SK-N-SH treated with all-trans-retinoic acid at 6 μM for 48 hours (cell line): Measurements from ENCODE around the gene PRKAG1.

Source experiments
- ATAC-seq: fragments of 200-7000 bp; cut with Tn5 transposase; 3 replicates; pipeline ENCODE4 v1.9.1; 2020; ENCODE audit warnings: mild to moderate bottlenecking, moderate library complexity
- BACH2 ChIP-seq: fragments of 250-450 bp; sonication (Bioruptor Pico); IDR thresholded peaks from 2 replicates; pipeline ENCODE4 v1.9.0; 2021; ENCODE audit warnings: mild to moderate bottlenecking, borderline replicate concordance
- CREB5 ChIP-seq: fragments of 250-450 bp; sonication (Bioruptor Pico); IDR thresholded peaks from 2 replicates; pipeline ENCODE4 v1.5.1; 2020; ENCODE audit warnings: low read depth, mild to moderate bottlenecking, moderate library complexity
- CSDC2 ChIP-seq: fragments of 250-450 bp; sonication (Bioruptor Pico); IDR thresholded peaks from 2 replicates; pipeline ENCODE4 v1.5.0; 2020; ENCODE audit warnings: mild to moderate bottlenecking, moderate library complexity
- CSRNP3 ChIP-seq: fragments of 250-450 bp; sonication (Bioruptor Pico); IDR thresholded peaks from 2 replicates; pipeline ENCODE4 v1.5.1; 2021; ENCODE audit warnings: mild to moderate bottlenecking, moderate library complexity
- ESRRG ChIP-seq: fragments of 250-450 bp; sonication (Bioruptor Pico); IDR thresholded peaks from 2 replicates; pipeline ENCODE4 v1.6.1; 2021; ENCODE audit warnings: mild to moderate bottlenecking
- GLIS3 ChIP-seq: fragments of 250-450 bp; sonication (Bioruptor Pico); IDR thresholded peaks from 2 replicates; pipeline ENCODE4 v1.5.0; 2020; ENCODE audit warnings: mild to moderate bottlenecking, moderate library complexity
- ISL1 ChIP-seq: fragments of 250-450 bp; sonication (Bioruptor Pico); IDR thresholded peaks from 2 replicates; pipeline ENCODE4 v2.1.2; 2022; ENCODE audit warnings: mild to moderate bottlenecking, moderate library complexity
- OSR1 ChIP-seq: fragments of 250-450 bp; sonication (Bioruptor Pico); IDR thresholded peaks from 2 replicates; pipeline ENCODE4 v1.8.0; 2022; ENCODE audit warnings: moderate library complexity, mild to moderate bottlenecking, inconsistent platforms
- PATZ1 ChIP-seq: fragments of 250-450 bp; sonication (Bioruptor Pico); IDR thresholded peaks from 2 replicates; pipeline ENCODE4 v1.8.0; 2020; ENCODE audit warnings: mild to moderate bottlenecking, moderate library complexity, borderline replicate concordance
- POU6F1 ChIP-seq: fragments of 250-450 bp; sonication (Bioruptor Pico); IDR thresholded peaks from 2 replicates; pipeline ENCODE4 v1.8.0; 2021; ENCODE audit warnings: low read depth, mild to moderate bottlenecking, moderate library complexity, borderline replicate concordance
- PPARA ChIP-seq: fragments of 250-450 bp; sonication (Bioruptor Pico); IDR thresholded peaks from 2 replicates; pipeline ENCODE4 v1.5.0; 2020; ENCODE audit warnings: mild to moderate bottlenecking, borderline replicate concordance
- RARB ChIP-seq: fragments of 250-450 bp; sonication (Bioruptor Pico); IDR thresholded peaks from 2 replicates; pipeline ENCODE4 v1.8.0; 2021; ENCODE audit warnings: mild to moderate bottlenecking, moderate library complexity
- SNAI2 ChIP-seq: fragments of 250-450 bp; sonication (Bioruptor Pico); IDR thresholded peaks from 2 replicates; pipeline ENCODE4 v1.5.0; 2020; ENCODE audit warnings: mild to moderate bottlenecking, moderate library complexity
- TOX ChIP-seq: fragments of 250-450 bp; sonication (Bioruptor Pico); IDR thresholded peaks from 2 replicates; pipeline ENCODE4 v1.8.0; 2021; ENCODE audit warnings: mild to moderate bottlenecking, moderate library complexity, borderline replicate concordance
- TSHZ2 ChIP-seq: fragments of 250-450 bp; sonication (Bioruptor Pico); IDR thresholded peaks from 2 replicates; pipeline ENCODE4 v1.5.0; 2020; ENCODE audit warnings: mild to moderate bottlenecking, moderate library complexity
- ZFP3 ChIP-seq: fragments of 250-450 bp; sonication (Bioruptor Pico); IDR thresholded peaks from 2 replicates; pipeline ENCODE4 v1.5.0; 2020; ENCODE audit warnings: mild to moderate bottlenecking, moderate library complexity
- ZFP30 ChIP-seq: fragments of 450-650 bp; formaldehyde crosslinking; IDR thresholded peaks from 2 replicates; pipeline ENCODE4 v1.5.0; 2022; ENCODE audit warnings: mild to moderate bottlenecking, moderate library complexity
- ZNF565 ChIP-seq: fragments of 450-650 bp; formaldehyde crosslinking; conservative IDR thresholded peaks from 2 replicates; pipeline ENCODE4 v1.5.0; 2020; ENCODE audit warnings: low read depth, mild to moderate bottlenecking, moderate library complexity
- ZNF70 ChIP-seq: fragments of 450-650 bp; formaldehyde crosslinking; IDR thresholded peaks from 2 replicates; pipeline ENCODE4 v1.5.0; 2020; ENCODE audit warnings: mild to moderate bottlenecking, moderate library complexity
- ZNF8 ChIP-seq: fragments of 450-650 bp; formaldehyde crosslinking; IDR thresholded peaks from 2 replicates; pipeline ENCODE4 v1.5.0; 2020; ENCODE audit warnings: mild to moderate bottlenecking, moderate library complexity

Gene PRKAG1

GRCh38 chr12:49027846-49028555 lies 9.4 kb upstream of the PRKAG1 start:
- ATAC-seq, result no peak
- TF ChIP-seq TSHZ2 (CRISPR knock-in tag), result no peak
- no peak for TF ChIP-seq ZFP30 (CRISPR knock-in tag)
- TF ChIP-seq TOX, result no peak
- TF ChIP-seq ESRRG, result no peak
- TF ChIP-seq ISL1 (CRISPR knock-in tag), result no peak
- TF ChIP-seq CSRNP3 (CRISPR knock-in tag), result no peak
- TF ChIP-seq GLIS3 (CRISPR knock-in tag), result no peak
- no peak for TF ChIP-seq PATZ1 (CRISPR knock-in tag)
- TF ChIP-seq CREB5 (CRISPR knock-in tag), result no peak
- no peak for TF ChIP-seq OSR1
- no peak for TF ChIP-seq CSDC2 (CRISPR knock-in tag)
- no peak for TF ChIP-seq RARB
- no peak for TF ChIP-seq POU6F1 (CRISPR knock-in tag)
- no peak for TF ChIP-seq PPARA (CRISPR knock-in tag)
- no peak for TF ChIP-seq ZFP3 (CRISPR knock-in tag)
- no peak for TF ChIP-seq ZNF565 (CRISPR knock-in tag)
- no peak for TF ChIP-seq SNAI2 (CRISPR knock-in tag)
- TF ChIP-seq BACH2 (CRISPR knock-in tag), result no peak
- TF ChIP-seq ZNF70 (CRISPR knock-in tag), result no peak
- TF ChIP-seq ZNF8 (CRISPR knock-in tag), result no peak

- no peak for TF ChIP-seq CREB5 (CRISPR knock-in tag)
- TF ChIP-seq PATZ1 (CRISPR knock-in tag), result no peak
- TF ChIP-seq SNAI2 (CRISPR knock-in tag), result no peak
- no peak for ATAC-seq
Observed at GRCh38 chr12:49026678-49027480, 8.3 kb upstream of the PRKAG1 start.
